Activated naive CD4-positive, alpha-beta T cell treated with anti-CD3 and anti-CD28 coated beads, Interleukin-2, amount 50 U/mL, for 16 hours (primary cell): Measurements from ENCODE around the gene CAMK1D.

ENCODE experiments used
- DNase-seq: peaks from one replicate; pipeline ENCODE4 v3.0.0-alpha.2; 2020

The CAMK1D gene

DNA sequence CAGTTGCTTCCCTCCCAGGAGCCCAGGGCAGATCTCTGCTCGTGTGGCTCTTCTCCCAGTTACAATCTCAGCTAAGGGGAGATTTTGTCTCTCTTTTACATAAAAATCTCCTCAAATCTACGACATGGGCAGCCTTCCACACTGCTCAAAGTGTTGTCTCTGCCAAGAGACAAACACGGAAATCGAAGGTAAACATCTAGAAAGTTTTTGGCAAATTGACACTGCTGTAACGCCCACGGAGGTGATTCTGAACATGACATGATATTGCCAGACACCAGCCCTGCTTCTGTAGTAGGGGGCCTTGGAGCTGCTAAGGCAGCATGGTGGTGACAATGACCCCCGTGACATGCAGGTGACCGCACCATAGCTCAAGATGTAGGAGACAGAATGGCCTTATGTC is 523.8 kb downstream of the CAMK1D start:
- DNase-seq = no peak

DNA sequence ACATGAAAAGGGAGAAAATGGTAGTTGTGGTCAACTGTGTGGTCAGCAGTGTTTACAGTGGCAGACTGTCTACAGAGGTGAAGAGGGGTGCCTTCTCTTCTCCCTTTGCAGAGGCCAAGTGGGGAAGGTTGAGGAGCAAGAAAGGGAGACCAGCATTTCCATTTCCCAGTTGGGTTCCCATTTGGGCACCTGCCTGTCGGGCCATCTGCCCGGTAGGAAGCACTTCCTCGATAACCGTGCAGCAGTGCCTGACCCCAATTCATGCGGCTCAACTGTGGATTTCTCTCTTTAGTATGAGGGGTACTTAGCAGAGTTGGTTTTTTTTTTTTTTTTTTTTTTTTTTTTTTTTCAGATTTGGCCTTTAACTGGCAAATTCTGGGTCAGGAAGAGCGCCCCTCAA is 525.2 kb downstream of the CAMK1D start:
- DNase-seq = no peak

DNA sequence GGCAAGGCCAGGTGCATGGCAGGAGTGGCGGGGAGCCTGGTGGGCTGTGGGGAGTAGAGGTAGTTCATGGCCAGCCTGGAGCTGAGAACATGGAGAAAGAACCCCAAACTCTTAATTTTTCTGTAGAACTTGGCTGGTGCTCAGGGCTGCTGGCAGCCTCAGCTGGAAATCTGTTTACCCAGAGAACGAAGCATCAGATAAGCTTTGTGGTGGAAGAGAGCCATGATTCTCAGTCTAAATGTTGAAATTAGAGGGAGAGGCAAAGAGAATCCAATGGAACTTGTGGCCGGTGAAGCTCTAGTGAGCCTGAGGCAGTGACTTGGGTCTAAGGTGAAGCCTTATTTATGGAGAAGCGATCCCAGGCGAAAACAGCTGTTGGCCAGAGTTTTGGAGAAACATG is 525.8 kb downstream of the CAMK1D start:
- DNase-seq = no peak

DNA sequence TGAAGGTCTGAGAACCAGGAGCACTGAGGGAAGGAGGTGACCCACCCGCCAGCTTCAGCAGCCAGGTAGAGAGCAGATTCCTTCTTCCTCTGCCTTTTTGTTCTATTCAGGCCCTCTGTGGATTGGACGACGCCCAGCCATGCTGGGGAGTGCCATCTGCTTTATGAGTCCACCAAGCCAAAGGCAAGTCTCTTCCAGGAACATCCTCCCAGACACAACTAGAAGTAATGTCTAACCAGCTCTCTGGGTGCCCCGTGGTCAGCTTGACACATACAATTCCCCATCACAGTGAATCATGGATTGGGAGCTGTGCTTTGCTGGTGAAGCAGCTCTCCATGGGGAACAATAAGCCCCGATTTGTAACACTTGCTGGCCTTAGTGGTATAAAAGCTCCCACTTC is 526.9 kb downstream of the CAMK1D start:
- DNase-seq = no peak

DNA sequence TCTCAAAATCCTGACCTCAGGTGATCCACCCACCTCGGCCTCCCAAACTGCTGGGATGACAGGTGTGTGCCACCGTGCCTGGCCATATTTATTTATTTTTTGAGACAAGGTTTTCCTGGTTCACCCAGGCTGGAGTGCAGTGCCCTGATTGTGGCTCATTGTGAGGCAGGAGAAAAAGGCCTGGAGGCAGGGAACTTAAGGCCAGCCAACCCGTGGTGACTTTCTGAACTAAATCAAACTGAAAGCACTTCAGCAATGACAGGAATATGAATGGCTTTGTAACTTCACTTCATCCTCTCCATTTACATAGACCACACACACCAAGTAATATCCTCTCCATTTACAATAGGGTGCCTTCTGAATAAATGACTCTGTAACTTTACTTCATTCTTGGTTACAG is 527.8 kb downstream of the CAMK1D start:
- DNase-seq = no peak

DNA sequence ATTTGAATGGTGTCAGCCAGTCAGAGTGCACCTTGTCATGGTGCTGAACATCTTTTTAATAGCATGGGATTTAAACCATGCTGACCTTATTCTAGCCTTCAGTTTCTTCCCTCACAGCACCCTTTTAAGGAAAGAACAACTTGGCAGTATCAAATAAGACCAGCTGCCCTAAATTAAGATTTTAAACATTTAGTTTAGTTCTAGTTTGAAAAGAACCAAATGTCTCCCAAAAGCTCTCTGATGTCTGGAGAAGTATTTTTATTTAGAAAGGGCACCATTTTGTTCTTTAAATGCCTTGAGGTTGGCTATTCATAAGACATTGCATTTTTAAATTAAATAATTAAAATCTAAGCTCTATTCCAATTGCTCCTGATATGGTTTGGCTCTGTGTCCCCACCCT is 531.1 kb downstream of the CAMK1D start:
- no peak for DNase-seq

DNA sequence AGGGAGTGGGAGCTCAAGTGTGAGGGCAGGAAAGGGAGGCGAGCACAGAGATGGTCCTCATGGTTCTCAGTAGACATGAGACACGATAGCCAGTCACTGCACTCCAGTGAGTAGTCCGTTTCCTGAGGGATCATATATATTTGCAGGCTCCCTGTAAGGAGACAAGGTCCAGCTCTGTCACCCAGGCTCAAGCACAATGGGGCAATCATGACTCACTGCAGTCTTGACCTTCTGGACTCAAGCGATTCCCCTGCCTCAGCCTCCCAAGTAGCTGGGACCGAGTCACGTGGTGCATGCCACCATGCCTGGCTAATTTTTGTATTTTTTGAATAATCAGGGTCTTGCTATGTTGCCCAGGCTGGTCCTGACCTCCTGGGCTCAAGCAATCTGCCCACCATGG is 535.5 kb downstream of the CAMK1D start:
- no peak for DNase-seq
